BE2C (cell line): ENCODE data around the gene DNAJC17.

ENCODE experiments used
- DNase-seq: peaks from one replicate; pipeline ENCODE4 v3.0.0-alpha.2; 2020
- H3K27me3 ChIP-seq: fragments of 250-450 bp; sonication (Bioruptor Pico); 2 replicates; pipeline ENCODE4 v1.5.1; 2020; ENCODE audit warnings: mild to moderate bottlenecking
- H3K36me3 ChIP-seq: fragments of 250-450 bp; sonication (Bioruptor Pico); 2 replicates; pipeline ENCODE4 v1.5.1; 2020; ENCODE audit warnings: mild to moderate bottlenecking
- H3K4me1 ChIP-seq: fragments of 250-450 bp; sonication (Bioruptor Pico); 2 replicates; pipeline ENCODE4 v1.5.1; 2020
- H3K4me3 ChIP-seq: 2 replicates; pipeline ENCODE4 v1.5.1; 2011; ENCODE audit warnings: low read depth, low read length
- H3K9me3 ChIP-seq: fragments of 250-450 bp; sonication (Bioruptor Pico); 2 replicates; pipeline ENCODE4 v1.5.1; 2020
- TF ChIP-seq, protein P1 (sequence below): IDR thresholded peaks from 2 replicates; pipeline ENCODE4 v1.5.1; 2012; ENCODE audit warnings: mild to moderate bottlenecking, low read depth, low read length

Gene DNAJC17

DNA sequence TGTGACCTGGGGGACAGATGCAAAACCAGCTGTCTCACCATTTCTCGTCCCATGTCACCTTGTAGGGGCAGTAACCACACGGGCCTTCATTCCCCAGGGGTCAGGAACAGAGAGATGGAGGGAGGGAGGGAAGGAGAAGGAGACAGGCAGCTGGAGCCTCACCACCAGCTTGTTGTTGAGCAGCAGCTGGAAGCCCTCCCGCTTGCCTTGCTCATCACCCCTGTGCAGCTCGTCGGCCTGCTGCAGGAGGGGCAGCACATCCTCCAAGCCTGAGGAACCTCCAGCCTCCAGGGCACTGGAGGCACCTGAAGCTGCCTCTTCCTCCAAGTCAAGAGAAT is 62.5 kb downstream of the DNAJC17 start:
- H3K9me3 ChIP-seq = no peaks in the 10 kb centered on the region
- no peaks in the 10 kb centered on the region for H3K27me3 ChIP-seq
- no peak overlapping the region for H3K4me3 ChIP-seq
- peaks cover 64% of the 10 kb centered on the region for H3K36me3 ChIP-seq
- H3K4me1 ChIP-seq = peaks cover 8% of the 10 kb centered on the region
- no peak for DNase-seq
- TF ChIP-seq, protein P1, sequence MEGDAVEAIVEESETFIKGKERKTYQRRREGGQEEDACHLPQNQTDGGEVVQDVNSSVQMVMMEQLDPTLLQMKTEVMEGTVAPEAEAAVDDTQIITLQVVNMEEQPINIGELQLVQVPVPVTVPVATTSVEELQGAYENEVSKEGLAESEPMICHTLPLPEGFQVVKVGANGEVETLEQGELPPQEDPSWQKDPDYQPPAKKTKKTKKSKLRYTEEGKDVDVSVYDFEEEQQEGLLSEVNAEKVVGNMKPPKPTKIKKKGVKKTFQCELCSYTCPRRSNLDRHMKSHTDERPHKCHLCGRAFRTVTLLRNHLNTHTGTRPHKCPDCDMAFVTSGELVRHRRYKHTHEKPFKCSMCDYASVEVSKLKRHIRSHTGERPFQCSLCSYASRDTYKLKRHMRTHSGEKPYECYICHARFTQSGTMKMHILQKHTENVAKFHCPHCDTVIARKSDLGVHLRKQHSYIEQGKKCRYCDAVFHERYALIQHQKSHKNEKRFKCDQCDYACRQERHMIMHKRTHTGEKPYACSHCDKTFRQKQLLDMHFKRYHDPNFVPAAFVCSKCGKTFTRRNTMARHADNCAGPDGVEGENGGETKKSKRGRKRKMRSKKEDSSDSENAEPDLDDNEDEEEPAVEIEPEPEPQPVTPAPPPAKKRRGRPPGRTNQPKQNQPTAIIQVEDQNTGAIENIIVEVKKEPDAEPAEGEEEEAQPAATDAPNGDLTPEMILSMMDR = no peak

DNA sequence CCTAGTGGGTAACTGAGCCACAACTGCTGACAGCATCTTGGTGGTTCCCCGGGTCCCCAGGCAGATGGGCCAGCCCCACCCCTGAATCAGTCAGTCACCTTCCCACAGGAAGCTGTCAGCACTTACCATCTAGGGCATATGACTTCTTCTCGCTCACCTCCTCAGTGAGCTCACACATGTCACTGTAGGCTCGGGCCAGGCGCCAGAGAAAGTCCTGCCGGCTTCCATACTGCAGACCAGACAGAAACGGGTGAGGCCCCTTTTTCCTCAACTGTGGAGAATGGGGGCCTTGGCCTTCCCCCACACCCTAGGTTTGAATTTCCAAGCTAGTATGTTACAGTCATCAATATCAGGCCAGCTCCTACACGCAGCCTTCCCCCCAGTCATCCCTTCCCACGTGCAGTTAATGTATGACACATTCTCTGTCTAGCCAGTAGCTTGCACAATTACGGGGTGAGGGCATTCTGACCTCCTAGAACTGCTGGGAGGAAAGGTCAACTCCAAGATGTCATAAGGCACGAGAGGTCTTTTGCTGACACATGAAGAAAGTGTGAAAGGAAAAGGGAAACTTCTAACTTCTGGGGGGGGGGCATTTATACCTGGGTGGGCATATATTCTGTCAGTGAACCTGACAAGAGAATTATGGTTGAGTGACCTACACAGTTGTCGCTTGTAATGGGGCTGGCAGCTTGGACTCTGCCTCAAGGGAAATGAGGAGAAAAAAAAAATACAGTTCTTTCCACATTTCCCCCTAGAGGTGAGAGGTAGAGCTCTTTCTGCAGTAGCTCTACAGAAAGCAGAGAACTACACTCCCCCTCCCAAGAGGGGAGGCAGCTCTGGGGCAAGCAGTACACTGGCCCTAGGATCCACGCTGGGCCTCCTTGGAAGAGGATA is 63.1 kb downstream of the DNAJC17 start:
- peaks cover 64% of the 10 kb centered on the region for H3K36me3 ChIP-seq
- TF ChIP-seq, protein P1 = peak; percentile 11; the same call in 1 of the 2 replicates
- H3K4me3 ChIP-seq = no peak overlapping the region
- DNase-seq = no peak
- H3K9me3 ChIP-seq = no peaks in the 10 kb centered on the region
- no peaks in the 10 kb centered on the region for H3K27me3 ChIP-seq
- H3K4me1 ChIP-seq = peaks cover 8% of the 10 kb centered on the region

DNA sequence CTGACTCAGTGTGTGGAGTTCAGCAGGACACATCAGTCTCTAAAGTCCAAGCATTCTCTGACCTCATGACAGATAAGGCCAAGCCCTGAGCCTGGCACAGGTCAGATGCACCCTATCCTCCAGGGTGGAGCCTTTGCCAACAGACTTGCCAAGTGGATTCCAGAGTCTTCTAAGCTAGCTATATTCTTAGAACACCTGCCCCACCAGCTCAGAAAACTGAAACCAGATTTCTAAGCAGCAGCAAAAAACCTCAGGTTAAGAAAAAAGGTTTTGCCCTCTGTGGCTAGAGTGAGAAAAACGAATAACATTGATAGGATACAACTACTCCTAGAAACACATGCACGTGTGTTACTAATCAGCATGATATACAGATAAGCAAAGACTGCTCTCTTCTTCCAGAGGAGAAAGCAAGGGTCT is 63.8 kb downstream of the DNAJC17 start:
- H3K27me3 ChIP-seq = no peaks in the 10 kb centered on the region
- H3K36me3 ChIP-seq = peaks cover 68% of the 10 kb centered on the region
- H3K9me3 ChIP-seq = no peaks in the 10 kb centered on the region
- TF ChIP-seq, protein P1 = no peak
- no peak for DNase-seq
- no peak overlapping the region for H3K4me3 ChIP-seq
- H3K4me1 ChIP-seq = peaks cover 8% of the 10 kb centered on the region

DNA sequence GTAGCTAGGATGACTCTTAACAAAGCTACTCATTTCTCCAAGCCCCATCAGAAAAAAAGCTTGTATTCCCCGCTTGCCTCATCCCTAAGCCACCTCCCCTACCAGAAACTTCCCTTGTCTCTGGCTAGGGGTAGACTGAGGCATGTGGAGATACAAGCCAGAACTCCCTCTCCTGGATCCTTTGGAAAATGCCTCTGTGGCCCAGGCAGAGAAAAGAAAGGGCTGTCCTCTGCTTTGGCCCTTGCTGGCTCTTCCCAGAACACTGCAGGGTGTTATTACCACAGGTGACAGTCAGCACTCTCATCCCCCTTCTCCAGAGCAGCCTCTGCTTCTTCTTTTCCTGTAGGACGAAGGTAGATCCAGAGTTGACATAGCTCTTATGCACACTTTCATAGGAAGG is 67.4 kb downstream of the DNAJC17 start:
- no peak for DNase-seq
- H3K4me3 ChIP-seq = no peak overlapping the region
- no peaks in the 10 kb centered on the region for H3K4me1 ChIP-seq
- peaks cover 84% of the 10 kb centered on the region for H3K36me3 ChIP-seq
- H3K27me3 ChIP-seq = no peaks in the 10 kb centered on the region
- no peaks in the 10 kb centered on the region for H3K9me3 ChIP-seq
- TF ChIP-seq, protein P1 = no peak; the same call in 1 of the 2 replicates

DNA sequence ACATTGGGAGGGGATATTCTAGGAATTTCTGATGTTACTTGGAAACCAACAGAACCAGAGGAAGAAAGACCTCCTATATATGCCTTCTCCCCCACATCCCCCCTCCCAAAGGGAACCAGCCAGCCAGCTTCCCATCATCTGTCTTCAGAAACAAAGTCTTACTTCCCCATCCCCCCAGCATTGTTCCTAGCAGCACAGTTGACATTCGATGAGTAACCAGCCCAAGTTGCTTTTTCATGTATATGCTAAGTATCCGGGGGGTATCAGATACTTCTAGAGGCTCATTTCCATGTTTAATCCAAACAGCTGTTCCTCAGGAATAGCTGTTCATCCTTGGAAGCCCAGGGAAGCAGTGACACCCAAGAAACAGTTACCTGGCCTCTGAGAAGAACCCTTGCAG is 68.2 kb downstream of the DNAJC17 start:
- Histone ChIP-seq H3K4me1 (no peaks in the 10 kb centered on the region), H3K4me3 (no peak overlapping the region), H3K27me3 (no peaks in the 10 kb centered on the region), H3K36me3 (peaks cover 81% of the 10 kb centered on the region), H3K9me3 (no peaks in the 10 kb centered on the region)
- no peak for DNase-seq
- TF ChIP-seq, protein P1 = no peak

DNA sequence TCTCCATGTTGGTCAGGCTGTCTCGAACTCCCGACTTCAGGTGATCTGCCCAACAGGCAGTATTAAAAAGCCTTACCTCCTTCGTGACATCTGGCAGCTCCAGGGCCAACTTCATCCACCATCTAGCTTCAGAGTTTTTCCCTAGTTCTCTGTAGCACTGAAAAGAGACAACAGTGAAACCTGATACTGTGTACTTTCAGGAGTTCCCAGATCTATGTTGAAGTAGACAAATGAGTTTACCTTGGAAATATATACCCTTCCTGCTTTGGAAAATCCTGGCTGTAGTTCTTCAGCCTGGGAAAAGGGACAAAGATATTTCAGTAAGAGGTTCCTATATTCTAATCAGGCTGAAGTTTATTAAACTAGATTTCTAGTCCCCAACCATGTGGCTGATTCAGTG is 70.2 kb downstream of the DNAJC17 start:
- no peak overlapping the region for H3K4me3 ChIP-seq
- no peaks in the 10 kb centered on the region for H3K4me1 ChIP-seq
- DNase-seq = no peak
- no peaks in the 10 kb centered on the region for H3K27me3 ChIP-seq
- TF ChIP-seq, protein P1 = no peak
- H3K9me3 ChIP-seq = no peaks in the 10 kb centered on the region
- peaks cover 80% of the 10 kb centered on the region for H3K36me3 ChIP-seq
